ENCODE data around the gene GNPTG. TPM values are rescaled to one million over a fixed set of nuclear protein-coding genes. Genes with fewer than 3 reads are reported as not detected.

Gene GNPTG
- total and polyA plus RNA-seq, 2 donors (not counting 1 experiment from before 2014, with no cell fraction given), result 76.0 to 109 TPM

Other genes with a start within 250 kb of the GNPTG start
- gene CACNA1H, start 198.8 kb upstream of the GNPTG start, total RNA-seq, result 0.05 and 0.07 TPM in 2 replicates
- gene CACNA1H, start 198.8 kb upstream of the GNPTG start, polyA plus RNA-seq, result 0.10 and 0.13 TPM in 2 replicates
- not detected in 2 replicates for gene TPSG1, start 126.7 kb upstream of the GNPTG start, total RNA-seq
- not detected in 2 replicates for gene TPSG1, start 126.7 kb upstream of the GNPTG start, polyA plus RNA-seq
- not detected in 2 replicates for gene TPSB2, start 121.7 kb upstream of the GNPTG start, total RNA-seq
- gene TPSB2, start 121.7 kb upstream of the GNPTG start, polyA plus RNA-seq, result not detected in 2 replicates
- not detected in 2 replicates for gene TPSAB1, start 111.2 kb upstream of the GNPTG start, total RNA-seq
- gene TPSAB1, start 111.2 kb upstream of the GNPTG start, polyA plus RNA-seq, result not detected in 2 replicates
- not detected in 2 replicates for gene TPSD1, start 95.9 kb upstream of the GNPTG start, total RNA-seq
- not detected in 2 replicates for gene TPSD1, start 95.9 kb upstream of the GNPTG start, polyA plus RNA-seq
- gene UBE2I, start 42.3 kb upstream of the GNPTG start, total RNA-seq, result 253 and 265 TPM in 2 replicates
- gene UBE2I, start 42.3 kb upstream of the GNPTG start, polyA plus RNA-seq, result 152 and 219 TPM in 2 replicates
- gene BAIAP3, start 18.3 kb upstream of the GNPTG start, total RNA-seq, result 130 TPM in 2 replicates
- 67.1 and 119 TPM in 2 replicates for gene BAIAP3, start 18.3 kb upstream of the GNPTG start, polyA plus RNA-seq
- 42.3 and 43.7 TPM in 2 replicates for gene TSR3, start 53 bp upstream of the GNPTG start, total RNA-seq
- 31.8 and 35.7 TPM in 2 replicates for gene TSR3, start 53 bp upstream of the GNPTG start, polyA plus RNA-seq
- gene UNKL, start 62.8 kb downstream of the GNPTG start, total RNA-seq, result 178 and 189 TPM in 2 replicates
- gene UNKL, start 62.8 kb downstream of the GNPTG start, polyA plus RNA-seq, result 53.9 and 62.7 TPM in 2 replicates
- gene UQCC4, start 68.8 kb downstream of the GNPTG start, total RNA-seq, result 11.7 and 13.2 TPM in 2 replicates
- 27.6 and 31.0 TPM in 2 replicates for gene UQCC4, start 68.8 kb downstream of the GNPTG start, polyA plus RNA-seq
- gene PERCC1, start 79.1 kb downstream of the GNPTG start, total RNA-seq, result 0.34 and 0.64 TPM in 2 replicates
- 0.46 and 0.84 TPM in 2 replicates for gene PERCC1, start 79.1 kb downstream of the GNPTG start, polyA plus RNA-seq
- gene CCDC154, start 92.6 kb downstream of the GNPTG start, total RNA-seq, result 12.4 and 16.6 TPM in 2 replicates
- 14.6 and 22.9 TPM in 2 replicates for gene CCDC154, start 92.6 kb downstream of the GNPTG start, polyA plus RNA-seq
- gene CLCN7, start 123.1 kb downstream of the GNPTG start, total RNA-seq, result 274 and 286 TPM in 2 replicates
- gene CLCN7, start 123.1 kb downstream of the GNPTG start, polyA plus RNA-seq, result 215 and 280 TPM in 2 replicates
- 0.22 TPM in 1 of 2 replicates, not detected in the other for gene PTX4, start 137.0 kb downstream of the GNPTG start, total RNA-seq
- gene PTX4, start 137.0 kb downstream of the GNPTG start, polyA plus RNA-seq, result 0.27 and 0.33 TPM in 2 replicates
- 81.9 and 88.4 TPM in 2 replicates for gene TELO2, start 141.4 kb downstream of the GNPTG start, total RNA-seq
- 136 and 158 TPM in 2 replicates for gene TELO2, start 141.4 kb downstream of the GNPTG start, polyA plus RNA-seq
- gene TMEM204, start 181.7 kb downstream of the GNPTG start, total RNA-seq, result 0.27 and 0.58 TPM in 2 replicates
- 2.3 and 2.7 TPM in 2 replicates for gene TMEM204, start 181.7 kb downstream of the GNPTG start, polyA plus RNA-seq